K562 (cell line): ENCODE data around the gene ISYNA1. TPM values are rescaled to one million over a fixed set of nuclear protein-coding genes. Genes with fewer than 3 reads are reported as not detected.
"Not testable (repeated sequence)": the region's sequence is repeated elsewhere in the genome, so short reads cannot be mapped to it uniquely, and the experiment has no call there.

Experiments used
- ATAC-seq: fragments of 200-7000 bp; cut with Tn5 transposase; 3 replicates; pipeline ENCODE4 v1.9.1; 2020; ENCODE audit warnings: moderate library complexity
- BruUV-seq: library from RNA; stranded (reverse); fragments of 400-500 nt; replicated peaks from 2 replicates; lab custom pipeline; 2021; lab: Mats Ljungman, UMichigan
- CTCF ChIA-PET: fragments of 300-600 bp; formaldehyde crosslinking; extraction: SDS; loops from one replicate; lab custom pipeline; 2021; ENCODE audit warnings: low intra/inter-chr PET ratio; lab: Yijun Ruan, JAX
- POLR2A ChIA-PET: fragments of 300-600, 350-650 bp; sonication (Branson Sonifier 250); formaldehyde crosslinking; extraction: SDS; loops from one replicate; lab custom pipeline; 2021; ENCODE audit warnings: antibody characterized with exemption, inconsistent platforms; lab: Yijun Ruan, JAX
- DNase-seq, 4 experiments: peaks; one replicate each; pipeline versions ENCODE4 v3.0.0 to v3.0.0-alpha.2; 2011 to 2018; ENCODE audit warnings: low spot score in 3 of 4, mixed read lengths in 3 of 4; ENCODE audit errors: extremely low read depth in 1 of 4
- FAIRE-seq: peaks from 2 replicates; lab custom pipeline; 2011; peaks lifted over from hg19 to GRCh38; lab: Jason Lieb, UNC
- H2AFZ ChIP-seq: 2 replicates; pipeline ENCODE4 v1.6.0; 2011; ENCODE audit warnings: low read depth, low read length, control low read depth, inconsistent platforms
- H3K27ac ChIP-seq: fragments of 200-600 bp; 3 replicates; pipeline ENCODE4 v1.8.0; 2011; ENCODE audit warnings: low read depth, mild to moderate bottlenecking, control low read depth, inconsistent platforms, low read length, moderate library complexity, mixed read lengths; ENCODE audit errors: extremely low read depth
- H3K27me3 ChIP-seq, 2 experiments: fragments of 300-600 bp in 1 of 2; 2 replicates in 1 of 2; 3 replicates in 1 of 2; pipeline versions ENCODE4 v1.6.0 to v1.8.0; 2011; ENCODE audit warnings: inconsistent platforms in 2 of 2, low read length in 2 of 2, mild to moderate bottlenecking in 1 of 2, mixed read lengths in 1 of 2, moderate library complexity in 1 of 2; ENCODE audit not compliant: control insufficient read depth in 2 of 2, insufficient read depth in 2 of 2
- H3K36me3 ChIP-seq: fragments of 300-600 bp; 3 replicates; pipeline ENCODE4 v1.8.0; 2011; ENCODE audit warnings: mild to moderate bottlenecking, low read length, inconsistent platforms; ENCODE audit not compliant: control insufficient read depth, insufficient read depth
- H3K4me1 ChIP-seq, 2 experiments: fragments of 200-600 bp in 1 of 2; replicated peaks in 1 of 2; 2 replicates in 1 of 2; 3 replicates in 1 of 2; pipeline versions ENCODE4 v1.5.1 to v1.8.0; 2011; ENCODE audit warnings: inconsistent platforms in 2 of 2, low read length in 2 of 2, mild to moderate bottlenecking in 1 of 2, mixed read lengths in 1 of 2, moderate library complexity in 1 of 2; ENCODE audit not compliant: control insufficient read depth in 2 of 2, insufficient read depth in 2 of 2
- H3K4me2 ChIP-seq: 2 replicates; pipeline ENCODE4 v1.6.1; 2011; ENCODE audit warnings: low read length, control low read depth, inconsistent platforms, mixed read lengths; ENCODE audit not compliant: insufficient read depth
- H3K4me3 ChIP-seq: fragments of 200-600 bp; sonication (generic), shearing (Covaris generic); 2 replicates; pipeline ENCODE4 v1.5.1; 2016; ENCODE audit warnings: control low read depth, inconsistent platforms
- H3K79me2 ChIP-seq: fragments of 200-600 bp; 3 replicates; pipeline ENCODE4 v1.8.0; 2011; ENCODE audit warnings: low read length, inconsistent platforms; ENCODE audit not compliant: control insufficient read depth, insufficient read depth
- H3K9ac ChIP-seq, 2 experiments: 2 replicates each; pipeline versions ENCODE4 v1.6.0 to v1.6.1; 2011; ENCODE audit warnings: low read depth in 2 of 2, low read length in 2 of 2, control low read depth in 1 of 2, inconsistent platforms in 1 of 2, mild to moderate bottlenecking in 1 of 2, mixed read lengths in 1 of 2; ENCODE audit not compliant: insufficient read depth in 1 of 2
- H3K9me1 ChIP-seq: one replicate; pipeline ENCODE4 v1.6.0; 2011; ENCODE audit warnings: inconsistent platforms, mild to moderate bottlenecking, low read length, moderate library complexity; ENCODE audit not compliant: control insufficient read depth, insufficient read depth
- H3K9me3 ChIP-seq: replicated peaks from 2 replicates; pipeline ENCODE4 v1.5.1; 2011; ENCODE audit warnings: low read depth, low read length, inconsistent platforms; ENCODE audit not compliant: control insufficient read depth, insufficient read depth
- H4K20me1 ChIP-seq: replicated peaks from 2 replicates; pipeline ENCODE4 v1.6.1; 2011; ENCODE audit warnings: low read length, inconsistent platforms, mixed read lengths; ENCODE audit not compliant: control insufficient read depth, insufficient read depth
- BCOR ChIP-seq: fragments of 450-650 bp; IDR thresholded peaks from 2 replicates; pipeline ENCODE4 v1.6.1; 2016
- CBX2 ChIP-seq: fragments of 200-600 bp; sonication (generic); IDR thresholded peaks from one replicate; pipeline ENCODE4 v1.6.1; 2012; ENCODE audit warnings: mild to moderate bottlenecking, low read length, inconsistent platforms; ENCODE audit not compliant: insufficient read depth, poor library complexity, severe bottlenecking
- CEBPB ChIP-seq: fragments of 450-650 bp; IDR thresholded peaks from 2 replicates; pipeline ENCODE4 v1.6.1; 2016; ENCODE audit warnings: missing genetic modification characterization, missing compliant biosample characterization
- CEBPG ChIP-seq, 3 experiments: fragments of 200-800 bp in 1 of 3; sonication (Bioruptor generic) in 1 of 3; sonication (generic) in 1 of 3; formaldehyde crosslinking in 1 of 3; IDR thresholded peaks in 2 of 3; conservative IDR thresholded peaks in 1 of 3; 2 replicates each; pipeline versions ENCODE4 v1.6.1 to v1.8.0; 2016 to 2022; ENCODE audit warnings: missing compliant biosample characterization in 2 of 3, missing genetic modification characterization in 2 of 3, mild to moderate bottlenecking in 1 of 3, missing genetic modification reagents in 1 of 3
- MECOM ChIP-seq: fragments of 250-450 bp; sonication (Bioruptor Pico); IDR thresholded peaks from 2 replicates; pipeline ENCODE4 v1.8.0; 2022; ENCODE audit warnings: inconsistent platforms
- ZNF224 ChIP-seq: sonication (generic); formaldehyde crosslinking; IDR thresholded peaks from 2 replicates; pipeline ENCODE4 v1.8.0; 2022; ENCODE audit warnings: mild to moderate bottlenecking, missing genetic modification reagents
- WGBS: fragments of 100-300 bp; shearing (Covaris generic); methylation state at CpG from one replicate; pipeline ENCODE4 v1.1.6; 2016; ENCODE audit warnings: low coverage, mixed read lengths; ENCODE audit not compliant: insufficient coverage; ENCODE audit errors: missing lambda C conversion rate; 5-methylcytosine and 5-hydroxymethylcytosine counted together
- in situ Hi-C: fragments of 300-500 bp; cut with MboI; formaldehyde crosslinking; loops from 4 replicates; pipeline ENCODE4 v1.15.0; 2018; ENCODE audit warnings: inconsistent platforms, mixed read lengths
- intact Hi-C: fragments of 100-400 bp; cut with micrococcal nuclease; formaldehyde crosslinking; loops from 2 replicates; pipeline ENCODE4 v1.14.2; 2022
- polyA plus RNA-seq, 8 experiments: library from polyadenylated mRNA; depleted of rRNA in 4 of 8; stranded (reverse) in 5 of 8; unstranded in 3 of 8; fragments of >200 nt; fragmentation: Nextera tagmentation in 2 of 8; fragmentation: Illumina TruSeq in 1 of 8; extraction: Ambion mirVana in 2 of 8; extraction: Trizol in 1 of 8; gene quantifications; 2 replicates each; pipeline versions ENCODE4 v1.2.1 to v1.2.3, GENCODE V29; 2011 to 2014; ENCODE audit warnings: inconsistent platforms in 1 of 8, missing spikeins in 1 of 8
- total RNA-seq, 7 experiments: library from RNA; depleted of rRNA in 6 of 7; stranded (reverse); fragments of >200 nt in 6 of 7; fragmentation: Illumina TruSeq in 2 of 7; extraction: Trizol in 2 of 7; gene quantifications; 2 replicates each; pipeline versions ENCODE4 v1.2.1 to v1.2.3, GENCODE V29; 2011 to 2021; ENCODE audit warnings: low replicate concordance in 1 of 7
- TF ChIP-seq, protein P1 (sequence below): fragments of 250-450 bp; sonication (Bioruptor Pico); IDR thresholded peaks from 2 replicates; pipeline ENCODE4 v1.5.0; 2022; ENCODE audit warnings: mild to moderate bottlenecking
- TF ChIP-seq, protein P2 (sequence below), 3 experiments: fragments of 200-800 bp in 1 of 3; sonication (Bioruptor generic) in 1 of 3; sonication (generic) in 1 of 3; formaldehyde crosslinking in 1 of 3; IDR thresholded peaks; 2 replicates each; pipeline versions ENCODE4 v1.6.1 to v1.8.0; 2016 to 2022; ENCODE audit warnings: mild to moderate bottlenecking in 2 of 3, missing compliant biosample characterization in 2 of 3, missing genetic modification characterization in 2 of 3, missing genetic modification reagents in 1 of 3

Gene ISYNA1
- total and polyA plus RNA-seq, 9 of the 15 experiments (the other 6 are each of a cell fraction or from before 2014, with no cell fraction given) = 21.8 to 460 (median 93.2) TPM

DNA sequence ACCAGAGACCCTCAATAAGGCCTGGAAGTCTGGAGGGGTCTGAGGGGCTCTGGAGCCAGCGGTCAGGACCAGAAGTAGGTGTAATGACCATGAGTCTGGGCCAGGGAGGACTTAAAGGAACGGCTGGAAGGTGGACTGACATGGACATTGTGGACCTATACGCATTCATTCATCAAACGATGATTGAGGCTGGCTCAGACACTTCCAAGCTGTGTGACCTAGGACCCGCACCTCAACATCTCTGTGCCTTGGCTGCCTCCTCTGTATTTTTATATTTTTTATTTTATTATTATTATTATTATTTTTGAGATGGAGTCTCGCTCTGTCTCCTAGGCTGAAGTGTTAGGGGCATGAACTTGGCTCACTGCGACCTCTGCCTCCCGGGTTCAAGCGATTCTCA lies 31.2 kb downstream of the ISYNA1 start (continued):
- TF ChIP-seq, protein P1, sequence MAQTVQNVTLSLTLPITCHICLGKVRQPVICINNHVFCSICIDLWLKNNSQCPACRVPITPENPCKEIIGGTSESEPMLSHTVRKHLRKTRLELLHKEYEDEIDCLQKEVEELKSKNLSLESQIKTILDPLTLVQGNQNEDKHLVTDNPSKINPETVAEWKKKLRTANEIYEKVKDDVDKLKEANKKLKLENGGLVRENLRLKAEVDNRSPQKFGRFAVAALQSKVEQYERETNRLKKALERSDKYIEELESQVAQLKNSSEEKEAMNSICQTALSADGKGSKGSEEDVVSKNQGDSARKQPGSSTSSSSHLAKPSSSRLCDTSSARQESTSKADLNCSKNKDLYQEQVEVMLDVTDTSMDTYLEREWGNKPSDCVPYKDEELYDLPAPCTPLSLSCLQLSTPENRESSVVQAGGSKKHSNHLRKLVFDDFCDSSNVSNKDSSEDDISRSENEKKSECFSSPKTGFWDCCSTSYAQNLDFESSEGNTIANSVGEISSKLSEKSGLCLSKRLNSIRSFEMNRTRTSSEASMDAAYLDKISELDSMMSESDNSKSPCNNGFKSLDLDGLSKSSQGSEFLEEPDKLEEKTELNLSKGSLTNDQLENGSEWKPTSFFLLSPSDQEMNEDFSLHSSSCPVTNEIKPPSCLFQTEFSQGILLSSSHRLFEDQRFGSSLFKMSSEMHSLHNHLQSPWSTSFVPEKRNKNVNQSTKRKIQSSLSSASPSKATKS (CRISPR knock-in tag) = no peak
- TF ChIP-seq BCOR (peak; percentile 10; the same call in 1 of the 2 replicates), CBX2 (no peak), ZNF224 (CRISPR knock-in tag) (no peak), MECOM (CRISPR knock-in tag) (no peak)
- TF ChIP-seq, protein P2, sequence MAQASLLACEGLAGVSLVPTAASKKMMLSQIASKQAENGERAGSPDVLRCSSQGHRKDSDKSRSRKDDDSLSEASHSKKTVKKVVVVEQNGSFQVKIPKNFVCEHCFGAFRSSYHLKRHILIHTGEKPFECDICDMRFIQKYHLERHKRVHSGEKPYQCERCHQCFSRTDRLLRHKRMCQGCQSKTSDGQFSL (CRISPR knock-in tag; IDR thresholded peaks at IDR 0.05) = no peak
- TF ChIP-seq, protein P2 (tag; IDR thresholded peaks at IDR 0.05) = no peak
- TF ChIP-seq, all 486 proteins: peak for 3

DNA sequence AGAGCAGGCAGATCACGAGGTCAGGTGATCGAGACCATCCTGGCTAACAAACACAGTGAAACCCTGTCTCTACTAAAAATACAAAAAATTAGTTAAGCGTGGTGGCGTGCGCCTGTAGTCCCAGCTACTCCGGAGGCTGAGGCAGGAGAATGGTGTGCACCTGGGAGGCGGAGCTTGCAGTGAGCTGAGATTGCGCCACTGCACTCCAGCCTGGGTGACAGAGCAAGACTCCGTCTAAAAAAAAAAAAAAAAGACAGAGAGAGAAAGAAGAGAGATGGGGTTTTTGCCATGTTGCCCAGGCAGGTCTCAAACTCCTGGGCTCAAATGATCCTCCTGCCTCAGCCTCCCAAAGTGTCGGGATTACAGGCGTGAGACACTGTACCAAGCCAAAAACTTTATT lies 32.2 kb downstream of the ISYNA1 start:
- H3K27ac ChIP-seq, DNase-seq, H3K4me3 ChIP-seq, H3K9me1 ChIP-seq, ATAC-seq, H3K79me2 ChIP-seq, H3K4me2 ChIP-seq, intact Hi-C loops, H3K9ac ChIP-seq, H2AFZ ChIP-seq, CTCF ChIA-PET: not testable (repeated sequence)
- 65% methylated on average over 9 of the region's 11 CpGs for WGBS
- in situ Hi-C loops = loop anchor here (5.0 kb wide), 2 partner anchors 63 to 133 kb away; partner anchors contain the start of genes IQCN and PGPEP1
- peaks cover 3 to 26% of the 10 kb centered on the region in 2 experiments for H3K4me1 ChIP-seq
- TF ChIP-seq CEBPB (peak; percentile 86), CEBPG (CRISPR knock-in tag; IDR thresholded peaks at IDR 0.05) (peak; percentile 26; the same call in 1 of the 2 replicates), CEBPG (tag; conservative IDR thresholded peaks at IDR 0.05 in 1 of 2, IDR thresholded peaks at IDR 0.05 in 1 of 2) (0 out of 4 replicates have a peak, but pooled peaks of 1 of the 2 experiments have one; percentile 16)
- TF ChIP-seq, all 486 proteins: peak for 2; not testable (repeated sequence) for 484
- H4K20me1 ChIP-seq, H3K36me3 ChIP-seq, H3K9me3 ChIP-seq, FAIRE-seq, H3K27me3 ChIP-seq, BruUV-seq: not testable (repeated sequence)
- POLR2A ChIA-PET = interaction anchor here (1.8 kb wide), 1 partner anchor 18 kb away, joined by 7 read pairs; no protein-coding TSS in a partner anchor
